T-helper 1 cell treated with Interleukin-12 subunit alpha and Interleukin-12 subunit beta and Interleukin-4 antibody, amounts not matched to agents 30 μg/mL and 1 μg/mL, for 36 hours (primary cell): ENCODE data around the gene BNIP1.
"Not testable (repeated sequence)": the region's sequence is repeated elsewhere in the genome, so short reads cannot be mapped to it uniquely, and the experiment has no call there.

Experiments
- H3K27ac Mint-ChIP-seq: one replicate; pipeline ENCODE4 v1.8.0; 2021; ENCODE audit warnings: mild to moderate bottlenecking, mixed read lengths
- H3K27me3 Mint-ChIP-seq: one replicate; pipeline ENCODE4 v1.8.0; 2021; ENCODE audit warnings: low read depth, mixed read lengths
- H3K36me3 Mint-ChIP-seq: one replicate; pipeline ENCODE4 v1.8.0; 2021; ENCODE audit warnings: low read depth, mixed read lengths
- H3K4me1 Mint-ChIP-seq: one replicate; pipeline ENCODE4 v1.8.0; 2021; ENCODE audit warnings: low read depth, mixed read lengths
- H3K4me3 Mint-ChIP-seq: one replicate; pipeline ENCODE4 v1.8.0; 2021; ENCODE audit warnings: mild to moderate bottlenecking, moderate library complexity, mixed read lengths
- H3K9me3 Mint-ChIP-seq: one replicate; pipeline ENCODE4 v1.8.0; 2021; ENCODE audit warnings: mixed read lengths

The BNIP1 gene

DNA sequence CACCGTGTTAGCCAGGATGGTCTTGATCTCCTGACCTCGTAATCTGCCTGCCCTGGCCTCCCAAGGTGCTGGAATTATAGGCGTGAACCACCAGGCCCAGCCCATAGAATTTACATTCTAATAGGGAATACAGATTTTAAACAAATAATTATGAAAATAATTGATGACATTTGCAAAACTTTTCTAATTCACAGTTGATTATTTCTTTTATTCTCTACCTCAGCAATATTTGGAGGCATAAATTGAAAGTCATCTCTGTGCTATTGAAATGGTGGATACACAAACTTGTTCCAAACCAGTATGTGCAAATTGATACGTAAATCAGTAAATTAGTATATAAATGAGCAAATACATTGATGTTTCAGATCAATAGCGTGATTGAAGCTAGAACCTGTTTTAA, 8.2 kb downstream of the BNIP1 start:
- Mint-ChIP-seq H3K36me3 (peaks cover 29% of the 10 kb centered on the region), H3K27ac (no peak overlapping the region)

DNA sequence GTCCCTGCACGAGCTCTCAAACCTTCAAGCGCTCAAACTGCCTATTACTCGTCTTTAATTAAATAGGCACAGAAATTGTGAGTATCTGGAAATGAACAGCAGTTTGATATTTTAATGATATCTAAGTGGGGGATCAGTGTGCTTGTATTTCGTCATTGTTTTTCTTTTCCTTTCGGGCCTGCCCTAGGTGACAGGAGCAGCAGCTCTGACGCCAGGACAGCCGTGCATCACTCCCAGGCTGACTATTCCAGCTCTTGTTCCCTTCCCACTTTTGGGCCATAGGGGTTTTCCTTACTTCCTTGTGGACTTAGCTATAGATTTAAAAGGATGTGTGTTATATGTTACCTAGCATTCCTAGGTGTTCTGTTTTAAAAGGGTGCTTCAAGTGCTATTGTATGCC, 9.5 kb downstream of the BNIP1 start:
- Mint-ChIP-seq H3K9me3 (no peaks in the 10 kb centered on the region), H3K36me3 (peaks cover 25% of the 10 kb centered on the region), H3K27ac (no peak overlapping the region), H3K4me3 (no peak overlapping the region), H3K27me3 (no peaks in the 10 kb centered on the region), H3K4me1 (peaks cover 5% of the 10 kb centered on the region)

More for the DNA sequence above, 8.2 kb downstream of the BNIP1 start:
- Mint-ChIP-seq H3K27me3 (no peaks in the 10 kb centered on the region), H3K9me3 (no peaks in the 10 kb centered on the region), H3K4me3 (no peak overlapping the region), H3K4me1 (peaks cover 5% of the 10 kb centered on the region)

DNA sequence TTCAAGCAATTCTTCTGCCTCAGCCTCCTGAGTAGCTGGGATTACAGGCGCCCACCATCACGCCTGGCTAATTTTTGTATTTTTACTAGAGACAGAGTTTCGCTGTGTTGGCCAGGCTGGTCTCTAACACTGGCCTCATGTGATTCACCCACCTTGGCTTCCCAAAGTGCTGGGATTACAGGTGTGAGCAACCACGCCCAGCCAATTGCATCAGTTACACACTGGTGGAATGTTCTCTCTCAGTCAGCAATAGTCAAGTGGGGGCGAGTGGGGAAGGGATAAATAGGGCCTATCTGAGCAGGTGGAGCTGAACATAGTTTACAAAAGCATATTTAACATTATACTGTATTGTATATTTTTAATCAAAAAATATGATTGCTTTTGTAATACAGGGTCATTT, 10.3 kb downstream of the BNIP1 start:
- H3K4me3 Mint-ChIP-seq, H3K9me3 Mint-ChIP-seq, H3K4me1 Mint-ChIP-seq, H3K27ac Mint-ChIP-seq, H3K27me3 Mint-ChIP-seq: not testable (repeated sequence)
- H3K36me3 Mint-ChIP-seq, result peaks cover 17% of the 10 kb centered on the region

DNA sequence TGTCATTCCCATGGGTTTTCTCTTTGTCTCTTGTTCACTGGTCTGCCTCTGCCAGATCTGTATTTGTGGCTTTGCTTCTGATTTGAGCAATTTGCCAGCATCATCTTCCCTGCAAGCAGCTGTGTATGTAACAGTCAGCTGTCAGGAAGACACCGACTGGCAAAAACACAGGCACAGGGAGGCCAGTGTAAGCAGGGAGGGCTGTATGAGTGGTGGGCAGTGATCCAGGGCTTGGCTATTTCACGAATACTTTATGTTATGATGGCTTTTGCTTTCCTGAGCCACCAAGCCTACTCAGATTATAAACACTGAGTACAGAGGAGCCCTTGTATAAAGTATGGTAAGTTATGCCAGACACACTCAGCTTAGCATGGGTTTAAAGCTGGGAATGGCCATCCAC, 11.6 kb downstream of the BNIP1 start:
- Mint-ChIP-seq H3K4me3 (no peak overlapping the region), H3K36me3 (peaks cover 18% of the 10 kb centered on the region), H3K27me3 (no peaks in the 10 kb centered on the region), H3K27ac (no peak overlapping the region), H3K4me1 (peaks cover 5% of the 10 kb centered on the region), H3K9me3 (no peaks in the 10 kb centered on the region)

DNA sequence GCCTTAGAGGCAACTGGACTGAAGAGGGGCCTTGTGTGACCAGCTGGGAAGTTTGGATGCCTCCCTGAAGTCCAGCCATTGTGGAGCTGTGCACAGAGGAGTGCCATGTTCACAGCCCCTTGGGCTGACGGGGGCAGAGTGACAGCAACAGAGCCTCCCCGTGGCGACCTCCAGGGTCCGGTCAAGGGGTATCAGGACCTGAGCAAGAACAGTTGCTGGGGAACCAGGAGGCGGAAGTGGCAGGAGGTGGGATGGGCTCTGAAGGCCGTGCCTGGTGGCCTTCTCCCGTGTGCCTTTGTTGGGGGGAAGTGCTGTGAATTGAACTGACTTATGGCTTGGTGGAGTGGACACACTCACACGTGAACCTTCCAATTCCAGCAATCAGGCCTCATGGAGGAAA, 14.0 kb downstream of the BNIP1 start:
- peaks cover 18% of the 10 kb centered on the region for H3K36me3 Mint-ChIP-seq
- H3K4me1 Mint-ChIP-seq, result peaks cover 4% of the 10 kb centered on the region
- no peak overlapping the region for H3K27ac Mint-ChIP-seq
- H3K4me3 Mint-ChIP-seq, result no peak overlapping the region
- no peaks in the 10 kb centered on the region for H3K9me3 Mint-ChIP-seq
- no peaks in the 10 kb centered on the region for H3K27me3 Mint-ChIP-seq

DNA sequence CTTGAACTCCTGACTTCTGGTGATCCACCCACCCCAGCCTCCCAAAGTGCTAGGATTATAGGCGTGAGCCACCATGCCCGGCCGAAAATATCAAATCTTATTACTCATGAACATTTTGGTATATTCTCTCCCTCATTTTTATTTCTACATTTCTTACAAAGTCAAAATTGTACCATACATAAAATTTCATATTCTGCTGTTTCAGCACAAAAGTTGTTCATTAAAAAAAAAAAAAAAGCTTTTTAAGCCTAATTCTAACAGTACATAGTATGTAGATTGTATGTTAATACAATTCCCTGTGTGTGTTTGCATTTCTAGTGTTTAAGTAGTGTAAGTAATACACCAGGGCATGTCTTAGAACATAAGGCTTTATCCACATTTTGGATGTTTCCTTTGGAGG, 14.9 kb downstream of the BNIP1 start:
- Mint-ChIP-seq H3K27ac (no peak overlapping the region), H3K36me3 (peaks cover 16% of the 10 kb centered on the region), H3K9me3 (no peaks in the 10 kb centered on the region), H3K27me3 (no peaks in the 10 kb centered on the region), H3K4me3 (no peak overlapping the region), H3K4me1 (no peaks in the 10 kb centered on the region)

DNA sequence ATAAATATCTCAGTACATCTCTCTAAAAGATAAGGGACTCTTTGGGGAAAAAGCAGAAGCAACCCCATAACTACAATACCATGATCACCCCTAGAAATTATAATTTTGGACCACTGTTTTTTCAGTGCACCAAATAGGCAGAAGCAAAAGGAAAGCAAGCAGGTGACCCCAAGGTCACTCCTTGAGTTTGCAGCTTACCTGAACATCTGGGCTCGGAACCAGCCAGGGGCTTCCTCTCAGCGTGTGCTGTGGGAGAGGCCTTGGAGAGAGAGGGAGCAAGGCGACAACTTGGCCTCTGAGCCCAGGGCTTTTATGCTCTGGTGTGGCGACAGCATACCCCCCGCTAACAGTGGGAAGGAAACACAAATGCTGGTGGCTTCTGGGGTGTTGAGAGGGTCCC, 16.8 kb downstream of the BNIP1 start:
- no peak overlapping the region for H3K27ac Mint-ChIP-seq
- H3K36me3 Mint-ChIP-seq, result peaks cover 13% of the 10 kb centered on the region
- H3K9me3 Mint-ChIP-seq, result no peaks in the 10 kb centered on the region
- H3K4me1 Mint-ChIP-seq, result no peaks in the 10 kb centered on the region
- H3K4me3 Mint-ChIP-seq, result no peak overlapping the region
- no peaks in the 10 kb centered on the region for H3K27me3 Mint-ChIP-seq

DNA sequence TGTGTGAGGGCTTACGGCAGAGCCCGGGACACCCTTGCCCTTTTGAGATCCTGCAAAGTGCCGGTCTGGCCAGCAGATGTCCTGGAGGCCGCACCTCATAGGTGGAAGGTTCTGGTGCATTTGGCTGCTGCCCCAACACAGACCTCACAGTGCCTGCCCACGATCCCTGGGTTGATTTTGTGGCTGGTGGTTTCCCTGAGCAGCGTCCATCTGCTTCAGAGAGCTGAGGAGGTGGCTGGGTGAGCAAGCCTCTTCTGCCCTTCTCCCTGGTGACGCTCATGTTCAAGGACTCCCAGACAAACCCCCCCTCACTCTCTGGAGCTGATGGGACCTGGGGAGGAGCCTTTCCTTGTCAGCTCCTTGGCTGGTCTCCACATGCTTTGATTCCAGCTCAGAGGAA, 18.9 kb downstream of the BNIP1 start:
- no peaks in the 10 kb centered on the region for H3K4me1 Mint-ChIP-seq
- H3K36me3 Mint-ChIP-seq, result peaks cover 13% of the 10 kb centered on the region
- H3K4me3 Mint-ChIP-seq, result no peak overlapping the region
- no peak overlapping the region for H3K27ac Mint-ChIP-seq
- H3K9me3 Mint-ChIP-seq, result no peaks in the 10 kb centered on the region
- H3K27me3 Mint-ChIP-seq, result no peaks in the 10 kb centered on the region

DNA sequence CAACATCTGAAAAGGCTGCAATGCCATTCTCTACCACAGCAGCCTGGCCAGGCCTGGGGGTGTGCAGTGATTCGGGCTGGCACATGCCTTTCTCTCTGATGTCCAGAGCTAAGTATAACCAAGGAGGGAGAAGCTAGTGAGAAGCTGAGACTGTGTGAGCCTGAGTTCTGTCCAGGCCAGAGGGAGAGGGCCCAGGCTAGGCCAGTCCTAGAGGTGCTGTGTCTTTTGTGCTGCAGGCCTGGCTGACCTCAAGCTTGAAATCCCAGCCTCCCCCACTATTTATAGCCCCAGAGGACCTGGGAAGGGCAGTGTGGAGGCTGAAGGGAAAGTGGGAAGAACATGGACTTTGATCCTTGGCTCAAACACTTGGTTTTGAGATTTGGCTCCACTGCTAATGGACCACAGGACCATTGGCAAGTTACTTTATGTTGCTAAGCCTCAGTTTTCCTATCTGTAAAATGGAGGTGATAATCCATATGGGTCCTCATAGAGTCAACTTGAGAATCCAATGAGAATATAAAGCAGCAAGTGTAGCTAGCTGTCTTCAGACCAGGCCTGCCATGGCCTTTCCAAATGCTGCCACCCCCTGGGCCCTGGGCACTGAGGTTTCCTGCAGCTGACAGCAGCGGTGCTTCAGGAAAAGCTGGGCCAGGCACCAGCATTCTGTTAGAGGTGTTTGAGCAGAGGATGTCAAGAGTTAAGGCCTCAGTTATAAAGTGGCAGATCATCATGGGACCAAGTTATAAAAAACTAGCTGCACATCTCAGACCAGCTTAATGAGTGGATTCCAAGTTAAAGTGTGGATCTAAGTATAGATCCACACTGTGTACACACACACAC, 21.1 kb downstream of the BNIP1 start:
- Mint-ChIP-seq H3K27me3 (no peaks in the 10 kb centered on the region), H3K4me1 (no peaks in the 10 kb centered on the region), H3K36me3 (peaks cover 13% of the 10 kb centered on the region), H3K4me3 (no peak overlapping the region), H3K9me3 (no peaks in the 10 kb centered on the region), H3K27ac (no peak overlapping the region)

DNA sequence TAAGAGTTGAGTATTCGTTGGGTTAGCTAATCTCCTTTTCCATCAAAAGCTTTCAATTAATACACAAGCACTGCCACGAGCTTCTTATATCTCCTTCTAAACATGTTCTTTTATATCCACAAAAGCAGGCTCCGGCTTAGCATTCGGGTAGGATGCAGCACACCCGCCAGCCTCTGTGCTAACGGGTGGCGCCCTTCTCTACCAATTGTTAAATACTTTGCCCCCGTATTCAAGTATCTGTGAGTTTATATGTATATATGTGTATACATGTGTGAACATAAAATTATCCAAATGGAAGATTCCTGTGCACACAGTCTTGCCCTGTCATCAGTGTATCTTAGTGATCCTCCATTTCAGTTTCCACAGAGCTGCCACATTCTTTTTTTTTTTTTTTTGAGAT, 27.8 kb downstream of the BNIP1 start:
- Mint-ChIP-seq H3K27me3 (no peaks in the 10 kb centered on the region), H3K9me3 (peaks cover 4% of the 10 kb centered on the region), H3K36me3 (no peaks in the 10 kb centered on the region), H3K4me3 (no peak overlapping the region), H3K4me1 (no peaks in the 10 kb centered on the region), H3K27ac (no peak overlapping the region)

DNA sequence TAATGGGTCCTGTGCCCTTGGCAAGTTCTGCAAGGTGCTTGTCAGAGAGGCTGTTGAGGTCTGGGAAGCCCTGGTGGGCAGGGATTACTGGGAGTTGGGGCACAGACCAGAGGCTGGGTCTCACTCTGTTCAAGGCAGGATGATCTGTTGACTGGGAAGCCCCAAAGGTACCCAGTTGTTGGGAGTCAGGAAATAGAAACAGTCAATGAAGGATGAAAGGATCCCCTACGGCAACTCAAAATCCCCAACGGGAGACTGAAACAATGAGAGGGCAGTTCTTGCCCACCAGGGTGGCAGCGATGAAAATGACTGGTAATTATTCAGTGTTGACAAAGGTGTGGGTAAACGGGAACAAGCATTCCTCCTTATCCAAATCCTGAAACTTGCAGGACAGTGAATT, 31.2 kb downstream of the BNIP1 start:
- H3K27me3 Mint-ChIP-seq, result no peaks in the 10 kb centered on the region
- H3K36me3 Mint-ChIP-seq, result no peaks in the 10 kb centered on the region
- H3K4me1 Mint-ChIP-seq, result no peaks in the 10 kb centered on the region
- H3K27ac Mint-ChIP-seq, result no peak overlapping the region
- H3K4me3 Mint-ChIP-seq, result no peak overlapping the region
- H3K9me3 Mint-ChIP-seq, result peaks cover 12% of the 10 kb centered on the region

DNA sequence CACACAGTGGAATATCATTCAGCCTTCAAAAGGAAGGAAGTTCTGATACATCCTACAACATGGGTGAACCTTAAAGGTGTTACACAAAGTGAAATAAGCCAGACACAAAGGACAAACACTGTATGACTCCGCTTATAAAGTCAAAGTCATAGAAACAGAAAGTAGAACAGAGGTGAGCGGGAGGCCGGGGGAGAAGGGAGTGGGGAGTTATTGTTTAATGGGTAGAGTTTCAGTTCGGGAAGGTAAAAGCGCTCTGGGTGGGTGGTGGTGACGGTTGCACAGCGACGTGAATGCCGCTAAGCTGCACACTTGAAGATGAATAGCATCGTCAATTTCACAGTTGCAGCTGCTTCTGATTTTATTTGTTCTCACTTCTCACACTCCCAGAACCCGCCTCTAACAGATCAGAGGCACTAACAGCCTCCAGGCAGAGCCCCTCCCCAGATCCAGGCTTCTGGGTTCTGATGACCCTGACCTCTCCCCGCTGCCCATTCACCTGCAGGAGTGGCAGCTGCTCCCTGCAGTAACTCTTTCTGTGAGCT, 34.1 kb downstream of the BNIP1 start:
- Mint-ChIP-seq H3K9me3 (peaks cover 8% of the 10 kb centered on the region), H3K4me3 (no peak overlapping the region), H3K36me3 (no peaks in the 10 kb centered on the region), H3K27me3 (no peaks in the 10 kb centered on the region), H3K27ac (no peak overlapping the region), H3K4me1 (no peaks in the 10 kb centered on the region)

DNA sequence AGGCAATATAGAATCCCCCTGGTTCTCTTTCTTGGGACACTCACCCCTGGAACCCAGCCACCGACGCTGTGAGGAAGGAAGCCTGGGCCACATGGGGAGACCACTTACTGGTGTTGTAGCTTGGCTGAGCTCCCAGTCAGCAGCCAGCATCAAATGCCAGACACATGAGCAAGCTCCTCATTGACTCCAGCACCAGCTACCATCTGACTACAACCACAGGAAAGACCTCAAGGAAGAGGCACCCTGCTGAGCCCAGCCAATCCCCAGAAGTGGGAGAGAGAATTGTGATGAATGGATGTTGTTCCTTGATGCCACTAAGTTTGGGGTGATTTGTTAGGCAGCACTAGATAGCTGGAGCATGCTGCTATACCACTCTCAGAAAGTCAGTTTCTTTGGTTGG, 36.0 kb downstream of the BNIP1 start:
- Mint-ChIP-seq H3K4me1 (no peaks in the 10 kb centered on the region), H3K27me3 (no peaks in the 10 kb centered on the region), H3K36me3 (no peaks in the 10 kb centered on the region), H3K4me3 (no peak overlapping the region), H3K9me3 (peaks cover 8% of the 10 kb centered on the region), H3K27ac (no peak overlapping the region)

DNA sequence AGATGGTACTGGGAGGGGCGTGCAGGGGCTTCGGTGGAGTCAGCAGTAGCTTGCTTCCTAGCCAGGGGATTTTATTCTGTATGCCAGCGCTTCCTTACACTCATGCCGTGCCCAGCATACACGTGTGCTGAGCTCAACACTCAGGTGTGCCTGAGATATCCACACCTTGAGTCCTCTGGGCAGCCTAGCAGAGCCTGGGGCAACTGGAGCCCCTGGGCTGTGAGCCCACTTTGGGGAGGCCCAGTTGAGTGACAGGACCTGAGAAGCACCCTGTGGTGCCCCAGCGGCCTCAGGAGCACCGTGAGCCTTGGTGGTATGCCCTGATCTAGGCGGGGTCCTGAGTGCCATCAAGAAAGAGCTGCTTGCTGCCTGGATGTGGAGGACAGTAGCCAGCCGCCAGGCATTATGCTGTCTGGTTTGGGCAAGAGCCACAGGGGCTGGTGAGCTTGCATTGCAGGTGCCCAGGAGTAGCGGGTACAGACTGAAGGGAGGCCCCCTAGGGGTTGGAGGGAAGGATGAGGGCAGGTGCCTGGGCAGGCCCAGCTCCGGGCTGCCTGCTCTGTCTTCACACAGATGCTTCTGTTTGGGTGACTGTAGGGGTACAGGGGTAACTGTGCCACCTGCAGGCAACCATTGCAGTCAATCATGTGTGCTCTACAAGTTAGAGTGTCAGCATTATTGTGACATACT, 42.9 kb downstream of the BNIP1 start:
- Mint-ChIP-seq H3K9me3 (no peaks in the 10 kb centered on the region), H3K4me1 (no peaks in the 10 kb centered on the region), H3K36me3 (no peaks in the 10 kb centered on the region)

DNA sequence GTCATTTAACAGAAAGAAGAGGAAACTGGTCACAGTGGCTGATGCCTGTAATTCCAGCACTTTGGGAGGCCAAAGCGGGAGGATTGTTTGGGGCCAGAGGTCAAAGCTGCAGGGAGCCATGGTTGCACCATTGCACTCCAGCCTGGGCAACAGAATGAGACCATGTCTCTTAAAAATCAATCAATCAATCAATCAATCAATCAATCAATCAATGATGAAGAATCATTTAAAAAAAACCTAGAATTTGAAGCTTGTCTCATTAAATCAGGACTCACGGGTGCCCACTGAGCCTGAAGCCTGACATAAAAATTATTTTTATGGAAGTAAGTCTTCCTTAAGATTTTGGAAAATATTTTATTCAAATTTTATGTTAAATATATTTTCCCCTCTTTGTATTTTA, 43.9 kb downstream of the BNIP1 start:
- H3K36me3 Mint-ChIP-seq, result no peaks in the 10 kb centered on the region
- H3K4me1 Mint-ChIP-seq, result no peaks in the 10 kb centered on the region
- H3K27me3 Mint-ChIP-seq, result no peaks in the 10 kb centered on the region
- H3K27ac Mint-ChIP-seq, result no peak overlapping the region
- H3K4me3 Mint-ChIP-seq, result no peak overlapping the region
- H3K9me3 Mint-ChIP-seq, result no peaks in the 10 kb centered on the region

More for the DNA sequence above, 42.9 kb downstream of the BNIP1 start:
- no peak overlapping the region for H3K27ac Mint-ChIP-seq
- H3K27me3 Mint-ChIP-seq, result no peaks in the 10 kb centered on the region
- no peak overlapping the region for H3K4me3 Mint-ChIP-seq
